Calu3 (cell line): Measurements from ENCODE around the gene MSANTD4. TPM values are rescaled to one million over a fixed set of nuclear protein-coding genes. Genes with fewer than 3 reads are reported as not detected.

Experiments used
- BruUV-seq: library from RNA; stranded (reverse); fragments of 400-500 nt; replicated peaks from 2 replicates; lab custom pipeline; 2021; lab: Mats Ljungman, UMichigan
- CTCF ChIA-PET: fragments of 300-600 bp; sonication (Branson Sonifier 250); formaldehyde crosslinking; loops from one replicate; lab custom pipeline; 2022; ENCODE audit warnings: antibody characterized with exemption; lab: Charles Lee
- DNase-seq: peaks from one replicate; pipeline ENCODE4 v3.0.0; 2022
- H3K27ac Mint-ChIP-seq: one replicate; pipeline ENCODE4 v1.8.0; 2022; ENCODE audit warnings: mixed read lengths; ENCODE audit not compliant: unreplicated experiment
- H3K27me3 Mint-ChIP-seq: one replicate; pipeline ENCODE4 v1.8.0; 2022; ENCODE audit warnings: mixed read lengths; ENCODE audit not compliant: unreplicated experiment
- H3K36me3 Mint-ChIP-seq: one replicate; pipeline ENCODE4 v1.8.0; 2022; ENCODE audit warnings: mild to moderate bottlenecking, moderate library complexity, mixed read lengths; ENCODE audit not compliant: insufficient read depth, unreplicated experiment
- H3K4me1 Mint-ChIP-seq: one replicate; pipeline ENCODE4 v1.8.0; 2022; ENCODE audit warnings: mild to moderate bottlenecking, low read depth, mixed read lengths; ENCODE audit not compliant: unreplicated experiment
- H3K4me3 Mint-ChIP-seq: one replicate; pipeline ENCODE4 v1.8.0; 2022; ENCODE audit warnings: mild to moderate bottlenecking, low read depth, moderate library complexity, mixed read lengths; ENCODE audit not compliant: unreplicated experiment
- H3K9me3 Mint-ChIP-seq: one replicate; pipeline ENCODE4 v1.8.0; 2022; ENCODE audit warnings: low read depth, mixed read lengths; ENCODE audit not compliant: unreplicated experiment
- intact Hi-C: fragments of 100-400 bp; cut with micrococcal nuclease; formaldehyde crosslinking; loops from one replicate; pipeline ENCODE4 v1.10.0; 2022; ENCODE audit not compliant: unreplicated experiment
- total RNA-seq: library from RNA; stranded (reverse); gene quantifications from 2 replicates; pipeline ENCODE4 v1.2.3, GENCODE V29; 2022
- TF ChIP-seq, protein P1 (sequence below): fragments of 200-600 bp; IDR thresholded peaks from one replicate; pipeline ENCODE4 v1.8.0; 2022; ENCODE audit warnings: antibody characterized with exemption; ENCODE audit not compliant: unreplicated experiment

The MSANTD4 gene
- total RNA-seq, 1 experiment from 2014 or later, result 15.5 TPM

GRCh38 chr11:105975128-105975527 lies 46.9 kb downstream of the MSANTD4 start:
- no peaks in the 10 kb centered on the region for H3K4me1 Mint-ChIP-seq
- no peak for DNase-seq
- intact Hi-C loops, result no loop called here

DNA sequence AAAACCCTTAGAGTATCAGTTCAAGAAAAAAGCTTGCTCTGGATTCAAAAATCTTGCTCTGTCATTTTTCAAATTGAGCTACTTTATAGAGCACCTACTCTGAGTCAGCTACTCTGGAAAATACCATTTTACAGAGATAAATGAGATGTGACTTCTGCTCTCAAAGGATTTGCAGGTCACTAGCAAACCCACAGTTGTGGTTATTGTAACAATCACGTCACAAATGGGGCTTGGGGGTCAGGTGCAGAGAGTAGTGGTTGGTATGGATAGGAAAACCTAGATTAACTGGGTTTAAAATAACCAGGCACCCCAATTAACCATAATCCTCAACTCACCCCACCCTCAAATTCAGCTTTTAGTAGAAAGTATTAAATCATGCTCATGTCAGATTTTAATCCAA lies 52.3 kb downstream of the MSANTD4 start:
- BruUV-seq, result no TSS peak
- Mint-ChIP-seq H3K4me1 (no peaks in the 10 kb centered on the region), H3K36me3 (no peaks in the 10 kb centered on the region), H3K27me3 (no peaks in the 10 kb centered on the region), H3K4me3 (no peak overlapping the region), H3K27ac (no peak overlapping the region), H3K9me3 (no peaks in the 10 kb centered on the region)
- CTCF ChIA-PET, result no interaction called here
- DNase-seq, result no peak
- TF ChIP-seq, protein P1, sequence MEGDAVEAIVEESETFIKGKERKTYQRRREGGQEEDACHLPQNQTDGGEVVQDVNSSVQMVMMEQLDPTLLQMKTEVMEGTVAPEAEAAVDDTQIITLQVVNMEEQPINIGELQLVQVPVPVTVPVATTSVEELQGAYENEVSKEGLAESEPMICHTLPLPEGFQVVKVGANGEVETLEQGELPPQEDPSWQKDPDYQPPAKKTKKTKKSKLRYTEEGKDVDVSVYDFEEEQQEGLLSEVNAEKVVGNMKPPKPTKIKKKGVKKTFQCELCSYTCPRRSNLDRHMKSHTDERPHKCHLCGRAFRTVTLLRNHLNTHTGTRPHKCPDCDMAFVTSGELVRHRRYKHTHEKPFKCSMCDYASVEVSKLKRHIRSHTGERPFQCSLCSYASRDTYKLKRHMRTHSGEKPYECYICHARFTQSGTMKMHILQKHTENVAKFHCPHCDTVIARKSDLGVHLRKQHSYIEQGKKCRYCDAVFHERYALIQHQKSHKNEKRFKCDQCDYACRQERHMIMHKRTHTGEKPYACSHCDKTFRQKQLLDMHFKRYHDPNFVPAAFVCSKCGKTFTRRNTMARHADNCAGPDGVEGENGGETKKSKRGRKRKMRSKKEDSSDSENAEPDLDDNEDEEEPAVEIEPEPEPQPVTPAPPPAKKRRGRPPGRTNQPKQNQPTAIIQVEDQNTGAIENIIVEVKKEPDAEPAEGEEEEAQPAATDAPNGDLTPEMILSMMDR, result no peak
- intact Hi-C loops, result no loop called here

More at GRCh38 chr11:105975128-105975527, 46.9 kb downstream of the MSANTD4 start:
- no peaks in the 10 kb centered on the region for H3K9me3 Mint-ChIP-seq
- H3K27me3 Mint-ChIP-seq, result no peaks in the 10 kb centered on the region
- BruUV-seq, result no TSS peak
- H3K4me3 Mint-ChIP-seq, result no peak overlapping the region
- TF ChIP-seq, protein P1, result no peak
- H3K27ac Mint-ChIP-seq, result no peak overlapping the region
- H3K36me3 Mint-ChIP-seq, result no peaks in the 10 kb centered on the region
- CTCF ChIA-PET, result no interaction called here

DNA sequence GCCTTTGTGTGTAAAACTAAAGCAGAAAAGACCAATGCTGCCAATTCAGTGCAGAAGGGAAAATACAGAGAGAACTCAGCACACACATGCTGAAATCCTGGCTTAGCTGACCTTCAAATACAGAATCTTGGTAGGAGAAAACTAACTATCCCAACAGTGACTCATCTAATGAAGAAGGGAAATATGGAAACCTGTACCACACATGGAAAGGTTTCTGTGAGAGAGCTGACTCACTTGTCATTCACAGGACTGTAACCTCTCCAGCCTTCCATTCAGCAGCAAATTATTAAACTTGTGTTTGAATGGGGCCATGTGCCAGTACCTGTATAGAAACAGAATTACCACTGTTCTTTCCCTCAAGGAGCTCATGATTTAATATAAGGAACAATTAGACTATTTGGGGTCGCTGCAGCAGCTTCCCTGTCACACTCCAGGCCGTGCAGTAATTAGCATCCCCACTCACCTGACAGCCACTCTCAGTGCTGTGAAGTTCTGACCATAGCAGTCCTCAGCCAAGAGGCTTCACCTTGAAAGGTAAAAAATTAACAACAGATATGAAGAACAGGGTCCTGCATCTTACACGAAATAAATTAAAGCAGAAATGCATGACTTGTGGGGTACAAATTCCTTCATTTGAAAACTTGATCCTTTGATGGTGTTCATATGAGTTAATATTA lies 53.9 kb downstream of the MSANTD4 start:
- Mint-ChIP-seq H3K27me3 (no peaks in the 10 kb centered on the region), H3K4me1 (no peaks in the 10 kb centered on the region), H3K27ac (no peak overlapping the region), H3K36me3 (no peaks in the 10 kb centered on the region), H3K9me3 (no peaks in the 10 kb centered on the region), H3K4me3 (no peak overlapping the region)
- CTCF ChIA-PET, result no interaction called here
- no peak for DNase-seq
- intact Hi-C loops, result no loop called here
- TF ChIP-seq, protein P1, result no peak
- BruUV-seq, result no TSS peak

- H3K4me3 Mint-ChIP-seq, result no peak overlapping the region
- H3K27ac Mint-ChIP-seq, result no peak overlapping the region
- TF ChIP-seq, protein P1, result no peak
- H3K36me3 Mint-ChIP-seq, result no peaks in the 10 kb centered on the region
- BruUV-seq, result no TSS peak
- no peak for DNase-seq
- intact Hi-C loops, result no loop called here
- H3K4me1 Mint-ChIP-seq, result no peaks in the 10 kb centered on the region
- H3K9me3 Mint-ChIP-seq, result peaks cover 3% of the 10 kb centered on the region
- no peaks in the 10 kb centered on the region for H3K27me3 Mint-ChIP-seq
- CTCF ChIA-PET, result no interaction called here
Measured at GRCh38 chr11:105960252-105961245, 61.5 kb downstream of the MSANTD4 start.

Other genes with a start within 250 kb of the MSANTD4 start
- gene KBTBD3, start 55.1 kb upstream of the MSANTD4 start, total RNA-seq, result 5.0 and 7.1 TPM in 2 replicates
- 24.9 and 30.7 TPM in 2 replicates for gene AASDHPPT, start 55.4 kb upstream of the MSANTD4 start, total RNA-seq